ENCODE data around the gene SLC6A12.
"Not testable (repeated sequence)": the region's sequence is repeated elsewhere in the genome, so short reads cannot be mapped to it uniquely, and the experiment has no call there.

SLC6A12 gene

DNA sequence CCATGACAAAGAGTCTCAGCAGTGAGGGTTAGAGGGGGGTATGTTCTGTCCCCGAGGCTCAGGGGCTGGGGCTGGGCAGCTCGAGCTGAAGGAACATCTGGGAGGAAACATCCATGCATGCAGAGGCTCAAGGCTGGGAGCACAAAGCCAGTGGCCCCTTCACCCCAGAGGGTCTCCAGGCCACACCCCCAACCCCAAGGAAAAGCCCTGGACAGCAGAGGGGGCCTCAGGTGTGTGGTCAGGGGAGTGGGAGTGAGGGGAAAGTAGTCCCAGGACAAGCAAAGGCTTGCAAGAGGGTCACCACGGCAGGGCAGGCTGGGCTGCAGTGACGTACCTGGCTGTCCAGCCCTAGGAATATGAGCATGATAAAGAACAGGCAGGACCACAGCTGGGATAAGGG is 17.5 kb downstream of the SLC6A12 start:
- H3K4me1 ChIP-seq (ENCODE audit: control insufficient read depth, insufficient read depth, low read length), result no peaks in the 10 kb centered on the region
- peaks cover 14% of the 10 kb centered on the region for H3K27me3 ChIP-seq (ENCODE audit: control insufficient read depth, insufficient read depth, low read length)
- H3K9ac ChIP-seq (ENCODE audit: low read depth, low read length), result no peak overlapping the region
- H3K9me3 ChIP-seq (ENCODE audit: control insufficient read depth, insufficient read depth, low read length), result no peaks in the 10 kb centered on the region
- H3K27ac ChIP-seq (ENCODE audit: low read depth, low read length), result no peak overlapping the region
- H3K36me3 ChIP-seq (ENCODE audit: control insufficient read depth, insufficient read depth, low read length), result no peaks in the 10 kb centered on the region
- H3K4me3 ChIP-seq (ENCODE audit: low read depth, low read length), result no peak overlapping the region

DNA sequence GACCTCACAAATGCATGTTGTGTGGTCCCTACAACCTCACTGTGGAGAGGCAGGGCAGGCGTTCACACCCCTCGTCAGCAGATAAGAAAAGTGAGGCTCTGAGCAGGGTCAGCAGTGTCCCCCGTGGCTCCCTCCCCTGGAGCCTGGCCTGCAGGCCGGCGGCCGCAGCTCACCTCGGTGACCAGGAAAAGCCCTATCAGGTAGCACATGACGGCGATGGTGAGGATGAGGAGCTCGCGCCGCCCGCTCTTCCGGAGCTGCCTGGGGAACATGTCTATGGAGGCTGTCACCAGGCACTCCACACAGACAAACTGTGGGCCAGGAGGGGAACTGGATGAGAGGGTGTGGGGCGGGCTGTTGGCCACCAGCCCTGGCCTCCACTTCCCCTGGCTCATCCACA is 18.0 kb downstream of the SLC6A12 start:
- H3K9ac ChIP-seq (ENCODE audit: low read depth, low read length), result no peak overlapping the region
- H3K4me3 ChIP-seq (ENCODE audit: low read depth, low read length), result no peak overlapping the region
- no peaks in the 10 kb centered on the region for H3K4me1 ChIP-seq (ENCODE audit: control insufficient read depth, insufficient read depth, low read length)
- H3K36me3 ChIP-seq (ENCODE audit: control insufficient read depth, insufficient read depth, low read length), result no peaks in the 10 kb centered on the region
- H3K27ac ChIP-seq (ENCODE audit: low read depth, low read length), result no peak overlapping the region
- H3K27me3 ChIP-seq (ENCODE audit: control insufficient read depth, insufficient read depth, low read length), result peaks cover 9% of the 10 kb centered on the region
- no peaks in the 10 kb centered on the region for H3K9me3 ChIP-seq (ENCODE audit: control insufficient read depth, insufficient read depth, low read length)

DNA sequence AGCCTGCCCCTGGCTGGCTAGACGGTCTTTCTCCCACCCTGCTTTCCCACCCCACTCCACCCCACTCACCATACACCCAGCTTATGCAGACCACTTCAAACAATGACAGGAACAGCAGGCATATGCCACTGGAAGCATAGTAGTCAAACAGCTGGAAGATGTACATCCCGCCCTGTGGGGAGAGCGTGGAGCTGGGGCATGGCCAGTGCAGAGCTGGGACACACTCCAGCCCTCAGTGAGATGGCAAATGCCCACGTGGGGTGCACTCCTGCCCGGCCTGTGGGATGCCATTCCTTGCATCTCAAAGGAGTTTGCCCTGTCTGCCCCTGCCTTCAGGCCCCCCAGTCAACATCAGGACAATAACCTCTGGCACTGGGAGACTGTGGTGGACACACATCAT is 18.8 kb downstream of the SLC6A12 start:
- Histone ChIP-seq H3K27ac (ENCODE audit: low read depth, low read length) (no peak overlapping the region), H3K27me3 (ENCODE audit: control insufficient read depth, insufficient read depth, low read length) (peaks cover 6% of the 10 kb centered on the region), H3K9ac (ENCODE audit: low read depth, low read length) (no peak overlapping the region), H3K4me3 (ENCODE audit: low read depth, low read length) (no peak overlapping the region), H3K36me3 (ENCODE audit: control insufficient read depth, insufficient read depth, low read length) (no peaks in the 10 kb centered on the region), H3K9me3 (ENCODE audit: control insufficient read depth, insufficient read depth, low read length) (no peaks in the 10 kb centered on the region), H3K4me1 (ENCODE audit: control insufficient read depth, insufficient read depth, low read length) (no peaks in the 10 kb centered on the region)

DNA sequence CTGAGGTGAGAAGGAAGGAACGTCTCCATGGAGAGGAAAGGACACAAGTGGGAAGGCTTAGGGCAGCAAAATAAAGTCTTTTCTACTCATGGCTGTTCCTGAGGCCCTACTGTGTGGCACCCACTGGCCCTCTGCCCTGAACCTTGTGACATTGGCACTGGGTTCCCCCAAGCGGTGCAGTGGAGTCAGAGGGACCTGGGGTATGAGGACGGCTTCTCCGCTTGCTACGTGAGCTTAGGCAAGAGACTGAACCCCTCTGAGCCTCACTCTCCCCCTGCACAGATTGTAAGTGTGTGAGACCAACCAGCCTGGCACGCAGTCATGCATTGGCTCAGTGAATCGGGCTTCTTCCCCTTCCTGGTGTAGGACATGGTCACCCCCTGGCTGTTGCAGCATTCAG is 19.7 kb downstream of the SLC6A12 start:
- H3K4me1 ChIP-seq (ENCODE audit: control insufficient read depth, insufficient read depth, low read length), result no peaks in the 10 kb centered on the region
- H3K36me3 ChIP-seq (ENCODE audit: control insufficient read depth, insufficient read depth, low read length), result no peaks in the 10 kb centered on the region
- no peak overlapping the region for H3K27ac ChIP-seq (ENCODE audit: low read depth, low read length)
- H3K4me3 ChIP-seq (ENCODE audit: low read depth, low read length), result no peak overlapping the region
- no peaks in the 10 kb centered on the region for H3K9me3 ChIP-seq (ENCODE audit: control insufficient read depth, insufficient read depth, low read length)
- H3K27me3 ChIP-seq (ENCODE audit: control insufficient read depth, insufficient read depth, low read length), result peaks cover 15% of the 10 kb centered on the region
- H3K9ac ChIP-seq (ENCODE audit: low read depth, low read length), result no peak overlapping the region

DNA sequence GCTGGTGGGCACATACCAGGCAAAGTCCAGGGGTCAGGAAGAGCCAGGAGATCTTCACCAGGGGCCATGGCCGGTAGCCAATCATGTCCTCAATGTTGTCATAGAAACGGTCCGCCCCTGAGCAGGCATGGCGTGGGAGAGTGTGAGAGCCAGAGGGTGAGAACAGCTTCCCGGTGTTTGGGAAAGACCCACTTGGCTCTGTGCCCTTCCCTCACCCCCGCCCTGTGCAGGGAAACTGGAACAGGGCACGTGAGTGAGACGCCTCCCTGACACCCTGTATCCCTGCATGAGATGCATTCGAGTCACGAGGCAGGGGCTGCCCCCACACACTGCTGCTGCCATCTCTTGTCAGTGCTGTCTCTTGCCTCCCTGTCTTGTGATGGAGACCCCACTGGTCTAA is 20.7 kb downstream of the SLC6A12 start:
- no peaks in the 10 kb centered on the region for H3K4me1 ChIP-seq (ENCODE audit: control insufficient read depth, insufficient read depth, low read length)
- H3K36me3 ChIP-seq (ENCODE audit: control insufficient read depth, insufficient read depth, low read length), result no peaks in the 10 kb centered on the region
- no peak overlapping the region for H3K4me3 ChIP-seq (ENCODE audit: low read depth, low read length)
- H3K27ac ChIP-seq (ENCODE audit: low read depth, low read length), result no peak overlapping the region
- H3K9ac ChIP-seq (ENCODE audit: low read depth, low read length), result no peak overlapping the region
- peaks cover 20% of the 10 kb centered on the region for H3K27me3 ChIP-seq (ENCODE audit: control insufficient read depth, insufficient read depth, low read length)
- H3K9me3 ChIP-seq (ENCODE audit: control insufficient read depth, insufficient read depth, low read length), result no peaks in the 10 kb centered on the region

DNA sequence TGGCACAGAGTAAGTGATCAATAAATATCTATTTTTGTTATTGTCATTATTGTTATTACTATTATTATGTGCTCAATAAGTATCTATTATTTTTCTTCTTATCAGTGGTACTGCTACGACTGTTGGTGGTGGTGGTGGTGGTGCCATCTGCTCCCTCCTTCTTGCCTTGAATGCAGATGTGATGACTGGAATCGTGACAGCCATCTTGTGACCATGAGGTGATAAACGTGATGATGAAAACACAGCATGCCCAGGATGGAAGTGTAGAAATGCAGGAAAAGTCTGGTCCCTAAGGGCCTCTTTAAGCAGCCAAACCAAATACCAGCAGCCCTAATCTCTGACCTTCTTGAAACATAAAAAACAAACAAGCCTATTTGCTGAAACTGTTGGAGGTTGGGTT is 22.4 kb downstream of the SLC6A12 start:
- no peaks in the 10 kb centered on the region for H3K9me3 ChIP-seq (ENCODE audit: control insufficient read depth, insufficient read depth, low read length)
- no peaks in the 10 kb centered on the region for H3K36me3 ChIP-seq (ENCODE audit: control insufficient read depth, insufficient read depth, low read length)
- H3K27ac ChIP-seq (ENCODE audit: low read depth, low read length), result no peak overlapping the region
- H3K4me3 ChIP-seq (ENCODE audit: low read depth, low read length), result no peak overlapping the region
- H3K9ac ChIP-seq (ENCODE audit: low read depth, low read length), result no peak overlapping the region
- H3K4me1 ChIP-seq (ENCODE audit: control insufficient read depth, insufficient read depth, low read length), result no peaks in the 10 kb centered on the region
- H3K27me3 ChIP-seq (ENCODE audit: control insufficient read depth, insufficient read depth, low read length), result peaks cover 20% of the 10 kb centered on the region

DNA sequence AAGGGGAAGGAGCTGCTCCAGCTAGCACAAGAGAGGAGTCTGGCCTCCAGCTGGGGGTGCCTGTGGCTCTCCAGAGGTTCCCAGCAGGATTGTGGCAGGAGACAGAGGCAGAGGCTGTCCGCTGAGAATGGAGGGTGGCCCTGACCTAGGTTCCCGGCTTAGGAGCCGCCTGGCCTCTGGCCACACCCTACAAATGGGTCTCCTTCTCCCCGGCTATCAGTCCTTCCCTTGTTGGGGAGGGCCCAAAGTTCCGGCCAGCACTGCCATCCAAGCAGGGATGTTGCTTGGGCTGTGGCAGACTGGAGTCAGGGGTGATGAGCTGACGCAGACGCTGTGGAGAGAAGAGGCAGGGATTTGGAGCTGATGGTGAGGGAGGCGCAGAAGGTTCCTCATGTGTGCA is 23.1 kb downstream of the SLC6A12 start:
- Histone ChIP-seq H3K4me3 (ENCODE audit: low read depth, low read length) (no peak overlapping the region), H3K4me1 (ENCODE audit: control insufficient read depth, insufficient read depth, low read length) (no peaks in the 10 kb centered on the region), H3K9ac (ENCODE audit: low read depth, low read length) (no peak overlapping the region), H3K27ac (ENCODE audit: low read depth, low read length) (no peak overlapping the region), H3K36me3 (ENCODE audit: control insufficient read depth, insufficient read depth, low read length) (no peaks in the 10 kb centered on the region), H3K27me3 (ENCODE audit: control insufficient read depth, insufficient read depth, low read length) (peaks cover 20% of the 10 kb centered on the region), H3K9me3 (ENCODE audit: control insufficient read depth, insufficient read depth, low read length) (no peaks in the 10 kb centered on the region)

DNA sequence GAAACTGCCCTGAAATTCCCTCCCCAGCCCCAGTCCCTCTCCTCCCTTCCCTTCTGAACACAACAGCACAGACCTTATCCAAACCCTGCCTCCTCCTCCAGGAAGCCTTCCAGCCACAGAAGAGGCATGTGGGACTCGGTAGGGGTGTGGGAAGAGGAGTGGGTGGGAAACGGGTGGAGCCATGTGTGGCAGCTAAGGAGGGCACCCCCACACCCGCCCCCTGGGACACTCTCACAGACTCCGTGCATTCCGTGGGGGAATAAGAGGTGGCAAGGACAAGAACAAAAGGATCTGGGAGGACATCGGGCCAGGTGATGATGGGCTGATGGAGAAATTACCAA is 24.4 kb downstream of the SLC6A12 start:
- Histone ChIP-seq H3K4me3 (ENCODE audit: low read depth, low read length) (no peak overlapping the region), H3K27me3 (ENCODE audit: control insufficient read depth, insufficient read depth, low read length) (peaks cover 20% of the 10 kb centered on the region), H3K36me3 (ENCODE audit: control insufficient read depth, insufficient read depth, low read length) (no peaks in the 10 kb centered on the region), H3K9ac (ENCODE audit: low read depth, low read length) (no peak overlapping the region), H3K27ac (ENCODE audit: low read depth, low read length) (no peak overlapping the region), H3K4me1 (ENCODE audit: control insufficient read depth, insufficient read depth, low read length) (no peaks in the 10 kb centered on the region), H3K9me3 (ENCODE audit: control insufficient read depth, insufficient read depth, low read length) (no peaks in the 10 kb centered on the region)

DNA sequence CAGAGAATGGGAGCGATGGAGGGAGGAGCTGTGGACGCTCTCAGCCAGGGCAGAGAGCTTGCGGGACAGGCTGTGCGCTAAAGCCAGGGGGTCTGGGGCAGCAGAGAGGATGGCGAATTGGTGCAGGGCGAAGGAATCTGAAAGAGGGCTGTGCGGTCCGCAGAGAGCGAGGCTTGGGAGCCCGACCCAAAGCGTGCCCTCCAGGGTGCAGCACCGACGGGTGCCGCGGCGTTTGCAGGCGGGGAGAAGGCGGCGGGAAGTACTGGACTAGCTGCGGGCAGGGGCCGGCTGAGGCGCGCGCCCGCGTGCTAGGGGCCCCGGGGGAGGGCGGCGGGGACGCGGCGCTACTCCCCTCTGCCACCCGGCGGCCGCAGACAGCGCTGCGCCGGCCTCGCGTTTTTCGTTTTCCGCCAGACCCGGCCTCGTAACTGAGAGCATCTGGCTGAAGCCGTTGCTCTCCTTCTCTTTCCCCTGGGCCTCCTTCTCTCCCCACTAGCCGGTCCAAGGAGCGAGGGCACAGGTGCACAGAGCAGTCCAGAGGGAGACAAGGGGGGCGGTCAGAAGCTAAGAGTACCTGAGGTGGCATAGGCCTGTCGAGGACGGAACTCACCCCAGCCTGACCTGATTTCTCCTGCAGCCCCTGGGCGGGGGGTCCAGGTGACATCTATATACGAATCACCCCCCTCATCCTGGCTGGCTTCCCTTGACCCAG is 24.9 kb downstream of the SLC6A12 start:
- H3K9ac ChIP-seq (ENCODE audit: low read depth, low read length), result no peak overlapping the region
- H3K4me1 ChIP-seq (ENCODE audit: control insufficient read depth, insufficient read depth, low read length), result no peaks in the 10 kb centered on the region
- no peaks in the 10 kb centered on the region for H3K36me3 ChIP-seq (ENCODE audit: control insufficient read depth, insufficient read depth, low read length)
- peak overlapping the region; percentile 69 for H3K4me3 ChIP-seq (ENCODE audit: low read depth, low read length)
- peaks cover 17% of the 10 kb centered on the region for H3K27me3 ChIP-seq (ENCODE audit: control insufficient read depth, insufficient read depth, low read length)
- H3K9me3 ChIP-seq (ENCODE audit: control insufficient read depth, insufficient read depth, low read length), result no peaks in the 10 kb centered on the region
- no peak overlapping the region for H3K27ac ChIP-seq (ENCODE audit: low read depth, low read length)

DNA sequence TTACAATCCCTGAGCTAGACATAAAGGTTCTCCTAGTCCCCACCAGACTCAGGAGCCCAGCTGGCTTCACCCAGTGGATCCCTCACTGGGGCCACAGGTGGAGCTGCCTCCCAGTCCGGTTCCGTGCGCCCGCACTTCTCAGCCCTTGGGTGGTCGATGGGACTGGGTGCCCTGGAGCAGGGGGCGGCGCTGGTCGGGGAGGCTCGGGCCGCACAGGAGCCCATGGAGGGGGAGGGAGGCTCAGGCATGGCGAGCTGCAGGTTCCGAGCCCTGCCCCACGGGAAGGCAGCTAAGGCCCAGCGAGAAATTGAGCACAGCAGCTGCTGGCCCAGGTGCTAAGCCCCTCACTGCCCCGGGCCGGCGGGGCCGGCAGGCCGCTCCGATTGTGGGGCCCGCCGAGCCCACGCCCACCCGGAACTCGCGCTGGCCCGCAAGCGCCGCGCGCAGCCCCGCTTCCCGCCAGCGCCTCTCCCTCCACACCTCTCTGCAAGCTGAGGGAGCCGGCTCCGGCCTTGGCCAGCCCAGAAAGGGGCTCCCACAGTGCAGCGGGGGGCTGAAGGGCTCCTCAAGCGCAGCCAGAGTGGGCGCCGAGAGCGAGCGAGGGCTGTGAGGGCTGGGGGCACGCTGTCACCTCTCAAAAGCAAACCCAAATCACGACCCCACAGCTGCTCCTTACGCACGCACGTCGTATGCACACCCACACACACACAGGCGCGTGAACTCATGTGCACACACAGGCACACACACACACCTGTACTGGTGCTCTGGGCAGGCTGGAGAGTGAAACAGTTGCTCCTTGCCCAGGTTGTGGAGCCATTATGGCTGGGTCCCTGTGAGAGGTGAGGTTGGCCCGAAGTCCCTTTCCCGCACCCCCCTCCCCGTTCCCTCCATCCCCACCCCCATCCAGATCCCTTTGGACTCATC is 25.7 kb downstream of the SLC6A12 start:
- H3K9me3 ChIP-seq (ENCODE audit: control insufficient read depth, insufficient read depth, low read length); H3K9ac ChIP-seq (ENCODE audit: low read depth, low read length); H3K36me3 ChIP-seq (ENCODE audit: control insufficient read depth, insufficient read depth, low read length); H3K27ac ChIP-seq (ENCODE audit: low read depth, low read length); H3K4me1 ChIP-seq (ENCODE audit: control insufficient read depth, insufficient read depth, low read length): not testable (repeated sequence)
- H3K27me3 ChIP-seq (ENCODE audit: control insufficient read depth, insufficient read depth, low read length), result peaks cover 17% of the 10 kb centered on the region
- peak overlapping the region; percentile 69 for H3K4me3 ChIP-seq (ENCODE audit: low read depth, low read length)

DNA sequence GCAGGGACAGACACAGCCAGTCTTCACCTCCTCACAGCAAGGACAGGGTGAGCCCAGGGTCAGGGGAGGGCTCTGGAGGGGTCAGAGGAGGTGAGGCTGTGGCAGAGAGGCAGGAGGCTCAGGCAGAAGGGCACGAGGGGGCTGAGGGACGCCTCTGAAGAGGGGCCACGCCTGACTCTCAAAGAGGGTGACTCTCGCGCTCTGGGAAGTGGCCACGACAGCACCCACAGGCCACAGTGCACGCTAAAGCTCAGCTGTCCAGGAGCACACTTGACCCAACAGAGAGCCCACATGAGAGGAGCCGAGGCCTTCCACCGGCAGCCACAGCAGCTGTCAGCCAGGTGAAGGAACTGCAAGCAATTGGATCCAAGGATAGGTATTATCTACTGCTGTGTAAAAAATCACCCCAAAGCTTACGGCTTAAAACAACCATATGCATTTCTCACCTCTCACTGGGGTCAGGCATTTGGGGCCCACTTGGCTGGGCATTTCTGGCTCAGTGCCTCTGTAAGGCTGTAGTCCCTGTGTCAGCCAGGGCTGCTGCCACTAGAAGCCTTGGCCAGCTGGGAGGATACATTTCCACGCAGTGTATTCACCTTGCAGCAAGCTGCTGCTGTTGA is 27.8 kb downstream of the SLC6A12 start:
- peaks cover 17% of the 10 kb centered on the region for H3K27me3 ChIP-seq (ENCODE audit: control insufficient read depth, insufficient read depth, low read length)

More for the DNA sequence above, 27.8 kb downstream of the SLC6A12 start:
- Histone ChIP-seq H3K9me3 (ENCODE audit: control insufficient read depth, insufficient read depth, low read length) (no peaks in the 10 kb centered on the region), H3K4me1 (ENCODE audit: control insufficient read depth, insufficient read depth, low read length) (no peaks in the 10 kb centered on the region), H3K4me3 (ENCODE audit: low read depth, low read length) (no peak overlapping the region), H3K36me3 (ENCODE audit: control insufficient read depth, insufficient read depth, low read length) (no peaks in the 10 kb centered on the region), H3K9ac (ENCODE audit: low read depth, low read length) (no peak overlapping the region), H3K27ac (ENCODE audit: low read depth, low read length) (no peak overlapping the region)

Data from HUES48 (cell line).